RWPE2 (cell line): ENCODE results near the gene MED15.
"Not testable (repeated sequence)": the region's sequence is repeated elsewhere in the genome, so short reads cannot be mapped to it uniquely, and the experiment has no call there.

ENCODE experiments used
- ATAC-seq: fragments of 200-7000 bp; cut with Tn5 transposase; 3 replicates; pipeline ENCODE4 v1.9.1; 2021; ENCODE audit warnings: low read depth
- DNase-seq: peaks from one replicate; pipeline ENCODE4 v3.0.0-alpha.2; 2020; ENCODE audit warnings: low spot score
- H3K27ac ChIP-seq: fragments of 450-650 bp; 2 replicates; pipeline ENCODE4 v1.5.1; 2017; ENCODE audit warnings: mild to moderate bottlenecking; ENCODE audit not compliant: poor library complexity, severe bottlenecking
- H3K27me3 ChIP-seq: fragments of 250-450 bp; sonication (Bioruptor Pico); 2 replicates; pipeline ENCODE4 v1.5.1; 2021; ENCODE audit warnings: mild to moderate bottlenecking, moderate library complexity; ENCODE audit not compliant: insufficient read depth, poor library complexity, severe bottlenecking
- H3K36me3 ChIP-seq: fragments of 250-450 bp; sonication (Bioruptor Pico); 2 replicates; pipeline ENCODE4 v1.5.1; 2020; ENCODE audit warnings: low read depth, mild to moderate bottlenecking, moderate library complexity
- H3K4me1 ChIP-seq: fragments of 250-450 bp; sonication (Bioruptor Pico); 2 replicates; pipeline ENCODE4 v1.5.1; 2021; ENCODE audit warnings: mild to moderate bottlenecking, moderate library complexity; ENCODE audit not compliant: insufficient read depth, poor library complexity, severe bottlenecking
- H3K4me3 ChIP-seq: fragments of 250-450 bp; sonication (Bioruptor Pico); 2 replicates; pipeline ENCODE4 v1.5.1; 2021; ENCODE audit warnings: mild to moderate bottlenecking, moderate library complexity; ENCODE audit not compliant: severe bottlenecking
- H3K9me3 ChIP-seq: fragments of 250-450 bp; sonication (Bioruptor Pico); 2 replicates; pipeline ENCODE4 v1.5.1; 2021; ENCODE audit warnings: mild to moderate bottlenecking, moderate library complexity; ENCODE audit not compliant: severe bottlenecking
- TF ChIP-seq, protein P1 (sequence below): fragments of 450-650 bp; IDR thresholded peaks from one replicate; pipeline ENCODE4 v1.5.1; 2017; ENCODE audit warnings: mild to moderate bottlenecking, moderate library complexity; ENCODE audit not compliant: poor library complexity, severe bottlenecking

The MED15 gene

DNA sequence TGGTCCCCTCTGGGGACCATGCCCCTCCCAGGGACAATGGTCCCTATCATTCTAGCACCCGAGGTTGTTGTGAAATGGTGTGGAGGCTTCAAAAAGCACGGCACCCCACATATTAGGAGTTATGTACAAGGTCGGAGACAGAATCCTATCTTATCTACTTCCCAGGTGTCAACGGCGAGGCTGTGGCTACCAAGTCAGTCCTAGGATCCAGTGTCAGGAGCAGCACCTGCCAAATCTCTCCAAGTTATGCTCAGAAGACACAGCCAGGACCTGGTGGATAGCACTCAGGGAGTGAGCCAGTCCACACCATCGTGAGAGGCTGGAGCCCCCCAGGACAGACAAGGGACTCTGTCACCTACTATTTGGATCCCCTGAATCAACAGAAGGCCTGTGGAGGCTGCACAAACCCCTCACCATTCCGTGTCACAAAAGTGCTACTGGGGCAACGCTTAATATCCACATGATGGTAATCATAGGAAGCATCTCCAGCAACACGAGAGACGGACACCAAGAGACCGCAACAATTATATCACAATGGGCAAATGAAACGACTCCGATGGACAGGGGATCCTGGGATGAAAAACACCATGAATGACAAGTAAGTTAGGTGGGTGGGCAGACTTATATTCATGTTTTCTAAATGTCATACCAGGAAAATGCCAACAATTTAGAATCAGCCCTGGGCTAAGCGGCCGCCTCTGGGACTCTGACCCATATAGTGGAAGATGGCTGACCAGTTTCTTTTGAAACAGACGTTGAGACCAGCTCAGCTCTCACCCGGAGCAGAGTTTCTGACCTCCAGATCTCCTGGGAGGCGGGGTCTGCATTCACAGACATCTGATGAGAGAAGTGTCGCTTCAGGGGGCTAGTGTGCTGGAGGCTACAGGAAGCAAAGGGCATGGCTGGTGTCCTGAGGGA is 108.4 kb downstream of the MED15 start:
- H3K4me1 ChIP-seq = no peaks in the 10 kb centered on the region
- TF ChIP-seq, protein P1, sequence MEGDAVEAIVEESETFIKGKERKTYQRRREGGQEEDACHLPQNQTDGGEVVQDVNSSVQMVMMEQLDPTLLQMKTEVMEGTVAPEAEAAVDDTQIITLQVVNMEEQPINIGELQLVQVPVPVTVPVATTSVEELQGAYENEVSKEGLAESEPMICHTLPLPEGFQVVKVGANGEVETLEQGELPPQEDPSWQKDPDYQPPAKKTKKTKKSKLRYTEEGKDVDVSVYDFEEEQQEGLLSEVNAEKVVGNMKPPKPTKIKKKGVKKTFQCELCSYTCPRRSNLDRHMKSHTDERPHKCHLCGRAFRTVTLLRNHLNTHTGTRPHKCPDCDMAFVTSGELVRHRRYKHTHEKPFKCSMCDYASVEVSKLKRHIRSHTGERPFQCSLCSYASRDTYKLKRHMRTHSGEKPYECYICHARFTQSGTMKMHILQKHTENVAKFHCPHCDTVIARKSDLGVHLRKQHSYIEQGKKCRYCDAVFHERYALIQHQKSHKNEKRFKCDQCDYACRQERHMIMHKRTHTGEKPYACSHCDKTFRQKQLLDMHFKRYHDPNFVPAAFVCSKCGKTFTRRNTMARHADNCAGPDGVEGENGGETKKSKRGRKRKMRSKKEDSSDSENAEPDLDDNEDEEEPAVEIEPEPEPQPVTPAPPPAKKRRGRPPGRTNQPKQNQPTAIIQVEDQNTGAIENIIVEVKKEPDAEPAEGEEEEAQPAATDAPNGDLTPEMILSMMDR = no peak
- no peaks in the 10 kb centered on the region for H3K27me3 ChIP-seq
- ATAC-seq = no peak
- H3K4me3 ChIP-seq = no peak overlapping the region
- peak; percentile 7 for DNase-seq
- no peak overlapping the region for H3K27ac ChIP-seq
- H3K9me3 ChIP-seq = no peaks in the 10 kb centered on the region
- H3K36me3 ChIP-seq = no peaks in the 10 kb centered on the region

DNA sequence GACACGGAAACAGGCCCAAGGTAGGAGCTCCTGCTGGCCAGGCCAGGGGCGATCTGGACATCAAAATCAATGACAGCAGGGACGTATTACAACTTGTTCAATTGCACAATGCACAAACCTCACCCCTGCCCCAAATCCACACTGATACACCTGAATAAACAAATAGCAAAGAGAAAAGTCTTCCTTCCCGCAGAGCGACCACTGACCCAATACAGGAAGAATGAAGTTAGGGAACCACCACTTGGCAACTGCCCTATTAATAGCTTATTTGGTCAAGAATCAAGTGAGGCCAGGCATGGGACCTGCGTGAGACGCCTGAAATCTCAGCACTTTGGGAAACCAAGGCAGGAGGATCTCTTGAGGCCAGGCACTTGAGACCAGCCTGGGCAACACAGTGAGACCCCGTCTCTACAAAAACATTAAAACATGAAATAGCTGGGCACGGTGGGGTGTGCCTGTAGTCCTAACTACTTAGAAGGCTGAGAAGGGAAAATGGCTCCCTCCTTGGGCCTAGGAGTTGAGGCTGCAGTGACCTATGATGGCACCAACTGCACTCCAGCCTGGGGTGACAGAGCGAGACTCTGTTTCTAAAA is 109.1 kb downstream of the MED15 start:
- Histone ChIP-seq H3K36me3 (no peaks in the 10 kb centered on the region), H3K27me3 (no peaks in the 10 kb centered on the region), H3K4me1 (no peaks in the 10 kb centered on the region), H3K9me3 (no peaks in the 10 kb centered on the region), H3K4me3 (no peak overlapping the region), H3K27ac (no peak overlapping the region)
- ATAC-seq (no peak), DNase-seq (no peak)
- TF ChIP-seq, protein P1 = no peak

DNA sequence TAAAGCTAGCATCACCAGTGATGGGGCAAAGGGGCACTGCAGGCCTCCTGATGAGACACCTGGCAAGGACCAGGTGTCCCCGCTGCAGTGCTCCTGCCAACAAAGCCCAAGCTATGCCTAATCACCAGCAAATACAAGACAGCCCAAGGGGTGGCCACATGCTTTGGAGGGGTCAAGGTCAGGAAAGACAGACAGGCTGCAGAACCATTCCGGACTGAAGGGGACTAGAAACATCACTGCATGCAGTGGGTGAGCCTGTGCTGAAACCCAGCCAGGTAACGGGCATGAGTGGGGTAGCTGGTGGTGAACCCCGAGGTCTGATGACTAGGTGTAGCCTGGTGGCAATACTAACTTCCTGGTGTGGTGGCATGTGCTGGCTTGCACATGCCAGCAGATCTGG is 111.1 kb downstream of the MED15 start:
- Histone ChIP-seq H3K27me3 (no peaks in the 10 kb centered on the region), H3K4me3 (no peak overlapping the region), H3K27ac (no peak overlapping the region), H3K36me3 (no peaks in the 10 kb centered on the region), H3K4me1 (no peaks in the 10 kb centered on the region), H3K9me3 (no peaks in the 10 kb centered on the region)
- TF ChIP-seq, protein P1 = no peak
- no peak for ATAC-seq
- DNase-seq = no peak

DNA sequence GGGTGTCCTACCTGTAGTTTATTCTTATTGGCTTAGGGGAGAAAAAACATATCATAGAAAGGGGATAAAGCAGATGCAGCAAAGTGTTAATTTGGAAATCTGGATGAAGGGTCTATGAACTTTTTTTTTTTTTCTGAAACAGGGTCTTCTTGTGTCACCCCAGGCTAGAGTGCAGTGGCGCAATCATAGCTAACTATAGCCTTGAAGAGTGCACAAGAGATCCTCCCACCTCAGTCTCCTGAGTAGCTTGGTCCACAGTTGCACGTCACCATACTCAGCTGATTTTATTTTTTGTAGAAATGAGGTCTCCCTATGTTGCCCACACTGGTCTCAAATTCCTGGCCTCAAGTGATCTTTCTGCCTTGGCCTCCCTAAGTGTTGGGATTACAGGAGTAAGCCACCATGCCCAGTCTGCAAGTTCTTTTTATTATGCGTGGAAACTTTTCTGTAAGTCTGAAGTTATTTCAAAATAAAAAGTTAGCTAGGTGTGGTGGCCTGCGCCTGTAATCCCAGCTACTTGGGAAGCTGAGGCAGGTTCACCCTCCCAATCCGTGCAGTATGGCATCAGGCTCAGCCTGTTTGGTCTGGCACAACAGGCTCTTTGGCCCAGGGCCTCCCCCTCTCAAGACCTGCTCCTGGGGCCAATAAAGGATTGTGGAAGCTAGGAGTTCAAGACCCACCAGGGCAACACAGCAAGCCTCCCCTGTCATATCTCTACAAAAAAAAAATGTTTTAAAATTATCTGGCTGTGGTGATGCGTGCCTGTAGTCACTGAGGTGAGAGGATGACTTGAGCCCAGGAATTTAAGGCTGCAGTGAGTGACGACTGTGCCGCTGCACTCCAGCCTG is 111.9 kb downstream of the MED15 start:
- TF ChIP-seq, protein P1 = no peak
- no peak for ATAC-seq
- no peak for DNase-seq
- H3K4me1 ChIP-seq = no peaks in the 10 kb centered on the region
- no peaks in the 10 kb centered on the region for H3K9me3 ChIP-seq
- H3K4me3 ChIP-seq = no peak overlapping the region
- H3K27me3 ChIP-seq = no peaks in the 10 kb centered on the region
- H3K36me3 ChIP-seq = no peaks in the 10 kb centered on the region
- no peak overlapping the region for H3K27ac ChIP-seq

DNA sequence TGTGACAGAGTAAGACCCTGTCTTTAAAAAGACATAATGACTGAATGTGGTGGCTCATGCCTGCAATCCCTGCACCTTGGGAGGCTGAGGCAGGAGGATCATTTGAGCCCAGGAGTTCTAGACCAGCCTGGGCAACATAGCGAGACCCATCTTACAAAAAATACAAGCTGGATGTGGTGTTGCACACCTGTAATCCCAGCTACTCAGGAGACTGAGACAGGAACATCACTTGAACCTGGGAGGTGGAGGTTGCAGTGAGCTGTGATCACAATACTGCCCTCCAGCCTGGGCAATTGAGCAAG is 112.4 kb downstream of the MED15 start:
- not testable (repeated sequence) for H3K4me3 ChIP-seq, ATAC-seq, H3K9me3 ChIP-seq, H3K27ac ChIP-seq, H3K27me3 ChIP-seq, DNase-seq, H3K4me1 ChIP-seq, H3K36me3 ChIP-seq
